ENCODE data around the gene LDLRAP1. TPM values are rescaled to one million over a fixed set of nuclear protein-coding genes. Genes with fewer than 3 reads are reported as not detected.
"Not testable (repeated sequence)": the region's sequence is repeated elsewhere in the genome, so short reads cannot be mapped to it uniquely, and the experiment has no call there.

LDLRAP1 gene
- total and polyA plus RNA-seq, 2 donors (not counting 1 experiment from before 2014, with no cell fraction given): 22.7 to 24.3 TPM

GRCh38 chr1:25505656-25506385, 37.6 kb upstream of the LDLRAP1 start:
- Histone ChIP-seq H3K9ac (ENCODE audit: low read length) (no peak overlapping the region), H3K27me3 (replicated peaks in 1 of 4; ENCODE audit: control extremely low read depth in 1 of 4, control insufficient read depth in 3 of 4, insufficient read depth in 4 of 4, low read length in 3 of 4) (no peaks in the 10 kb centered on the region), H3K4me1 (ENCODE audit: control insufficient read depth in 2 of 2, insufficient read depth in 2 of 2, low read length in 2 of 2) (peaks cover 6 to 10% of the 10 kb centered on the region in 2 donors), H4K20me1 (ENCODE audit: control insufficient read depth, insufficient read depth, low read length, poor library complexity, severe bottlenecking) (no peaks in the 10 kb centered on the region), H3K4me3 (ENCODE audit: control extremely low read depth in 1 of 5, extremely low read depth in 1 of 5, insufficient read depth in 1 of 5, low read depth in 2 of 5, low read length in 4 of 5) (no peak overlapping the region), H3K36me3 (replicated peaks in 1 of 2; ENCODE audit: control extremely low read depth in 1 of 2, control insufficient read depth in 1 of 2, extremely low read depth in 1 of 2, insufficient read depth in 2 of 2, low read length in 1 of 2) (no peaks in the 10 kb centered on the region), H3K9me3 (ENCODE audit: control extremely low read depth in 1 of 3, control insufficient read depth in 2 of 3, insufficient read depth in 1 of 3, low read length in 2 of 3) (no peaks in the 10 kb centered on the region), H3K79me2 (ENCODE audit: control insufficient read depth, insufficient read depth, low read length) (no peaks in the 10 kb centered on the region), H3K4me2 (replicated peaks; ENCODE audit: low read depth, low read length, poor library complexity, severe bottlenecking) (peak overlapping the region; percentile 14), H3K27ac (ENCODE audit: low read length in 2 of 2) (no peak overlapping the region), H2AFZ (ENCODE audit: insufficient read depth, low read depth, low read length, poor library complexity, severe bottlenecking) (no peak overlapping the region)
- WGBS (ENCODE audit: insufficient coverage): 57% methylated on average over 9 of the region's 14 CpGs
- H3K27ac Mint-ChIP-seq: no peak overlapping the region
- peaks cover 10% of the 10 kb centered on the region for H3K4me1 Mint-ChIP-seq
- ATAC-seq (ENCODE audit: low read depth) (no peak), DNase-seq (no peak)
- TF ChIP-seq CTCF (IDR thresholded peaks at IDR 0.05) (no peak), EZH2 (IDR thresholded peaks at IDR 0.05; ENCODE audit: borderline replicate concordance, insufficient read depth, low read depth, low read length, poor library complexity, severe bottlenecking) (no peak)
- intact Hi-C loops (cut with micrococcal nuclease): loop anchor here (2.0 kb wide), 1 partner anchor 187 kb away; no protein-coding TSS in a partner anchor
- no peak overlapping the region for H3K4me3 Mint-ChIP-seq
- ChIA-PET CTCF (interaction anchor here (1.0 to 5.6 kb wide), 5 partner anchors 13 to 305 kb away, joined by 3 to 59 read pairs (median 4); no protein-coding TSS in a partner anchor), POLR2A (no interaction called here)
- H3K9me3 Mint-ChIP-seq (ENCODE audit: insufficient read depth): no peaks in the 10 kb centered on the region
- peaks cover 3% of the 10 kb centered on the region for H3K27me3 Mint-ChIP-seq

- H3K9me3 Mint-ChIP-seq (ENCODE audit: insufficient read depth); H3K27ac Mint-ChIP-seq; H3K27me3 ChIP-seq (replicated peaks in 1 of 4; ENCODE audit: control extremely low read depth in 1 of 4, control insufficient read depth in 3 of 4, insufficient read depth in 4 of 4, low read length in 3 of 4); POLR2A ChIA-PET; DNase-seq; H3K79me2 ChIP-seq (ENCODE audit: control insufficient read depth, insufficient read depth, low read length); H3K4me2 ChIP-seq (replicated peaks; ENCODE audit: low read depth, low read length, poor library complexity, severe bottlenecking); H3K4me1 ChIP-seq (ENCODE audit: control insufficient read depth in 2 of 2, insufficient read depth in 2 of 2, low read length in 2 of 2); H3K27me3 Mint-ChIP-seq; H3K4me3 ChIP-seq (ENCODE audit: control extremely low read depth in 1 of 5, extremely low read depth in 1 of 5, insufficient read depth in 1 of 5, low read depth in 2 of 5, low read length in 4 of 5); H3K4me1 Mint-ChIP-seq; H2AFZ ChIP-seq (ENCODE audit: insufficient read depth, low read depth, low read length, poor library complexity, severe bottlenecking); ATAC-seq (ENCODE audit: low read depth); H3K36me3 ChIP-seq (replicated peaks in 1 of 2; ENCODE audit: control extremely low read depth in 1 of 2, control insufficient read depth in 1 of 2, extremely low read depth in 1 of 2, insufficient read depth in 2 of 2, low read length in 1 of 2); H3K27ac ChIP-seq (ENCODE audit: low read length in 2 of 2); H3K4me3 Mint-ChIP-seq; intact Hi-C loops (cut with micrococcal nuclease); H3K9me3 ChIP-seq (ENCODE audit: control extremely low read depth in 1 of 3, control insufficient read depth in 2 of 3, insufficient read depth in 1 of 3, low read length in 2 of 3); H4K20me1 ChIP-seq (ENCODE audit: control insufficient read depth, insufficient read depth, low read length, poor library complexity, severe bottlenecking); H3K9ac ChIP-seq (ENCODE audit: low read length): not testable (repeated sequence)
- CTCF ChIA-PET: interaction anchor here (5.6 kb wide), 1 partner anchor 304 kb away, joined by 59 read pairs; no protein-coding TSS in a partner anchor
- 88% methylated on average over 20 of the region's 37 CpGs for WGBS (ENCODE audit: insufficient coverage)
These were observed 36.6 kb upstream of the LDLRAP1 start for GRCh38 chr1:25506566-25507463.

Measured in B cell (primary cell).